GM18907 (cell line): Measurements from ENCODE around the gene LHFPL6.

Experiments used
- ATAC-seq: cut with Tn5 transposase; IDR thresholded peaks from one replicate; pipeline ENCODE4 v1.9.1; 2021; ENCODE audit warnings: mild to moderate bottlenecking, moderate library complexity; ENCODE audit not compliant: unreplicated experiment

LHFPL6 gene

DNA sequence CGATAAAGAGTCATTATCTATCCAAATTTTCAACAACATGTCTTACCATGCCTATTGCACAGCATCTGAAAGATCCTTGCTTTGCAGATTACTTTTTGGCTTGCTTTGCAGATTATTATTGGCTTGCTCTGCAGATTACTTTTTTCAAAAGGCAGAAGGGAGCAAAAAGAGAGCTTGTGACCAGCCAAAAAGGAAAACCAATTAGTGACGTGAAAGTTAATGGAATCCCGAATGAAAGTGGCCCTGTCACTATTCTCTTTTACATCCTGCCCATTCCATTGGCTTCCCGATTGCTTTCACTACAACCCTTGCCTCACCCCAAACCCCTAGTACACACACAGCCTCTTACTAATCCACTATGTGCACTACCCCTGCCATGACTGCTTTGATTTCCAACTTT, 81.3 kb downstream of the LHFPL6 start:
- no peak for ATAC-seq

DNA sequence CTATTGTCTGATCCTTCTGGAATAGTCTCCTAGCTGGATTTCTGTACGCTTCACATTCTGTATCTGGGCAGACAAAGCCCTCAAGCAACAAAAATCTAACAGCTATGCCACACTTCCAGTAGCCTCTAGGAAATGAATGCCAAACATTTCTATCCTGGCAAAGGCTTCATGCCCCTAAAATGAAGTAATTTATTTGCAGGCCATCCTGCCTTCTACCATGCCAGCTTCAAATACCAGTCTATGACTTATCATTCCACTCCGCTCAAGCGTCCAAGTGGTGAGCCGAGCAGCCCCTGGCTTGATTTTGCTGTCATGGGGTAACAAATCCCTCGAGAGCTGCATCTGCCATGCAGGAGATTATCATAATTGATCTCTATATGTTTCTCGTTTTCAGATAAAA, 86.9 kb downstream of the LHFPL6 start:
- ATAC-seq, result no peak

DNA sequence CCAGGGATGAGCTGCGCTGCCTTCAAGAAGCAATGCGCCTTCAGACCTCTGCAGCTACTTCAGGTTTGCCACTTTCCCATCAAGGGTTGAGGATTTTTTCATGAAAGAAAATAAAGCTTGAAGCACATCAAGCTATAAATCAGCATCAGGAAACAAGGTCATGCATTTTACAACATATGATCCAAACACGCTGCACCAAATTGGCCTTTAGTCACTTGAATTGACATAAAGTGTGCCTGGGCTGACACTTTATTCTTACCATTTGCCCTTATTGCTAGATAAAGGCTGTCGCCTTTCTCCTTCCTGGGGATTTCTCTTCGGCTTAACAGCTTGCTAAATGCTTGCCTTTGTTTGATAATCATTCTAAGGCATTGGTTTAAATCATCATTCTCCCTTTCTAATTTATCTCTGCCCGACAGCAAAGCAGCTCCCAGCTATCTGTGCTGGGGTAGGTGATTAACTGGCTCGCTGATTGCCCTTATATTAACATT, 87.7 kb downstream of the LHFPL6 start:
- no peak for ATAC-seq

DNA sequence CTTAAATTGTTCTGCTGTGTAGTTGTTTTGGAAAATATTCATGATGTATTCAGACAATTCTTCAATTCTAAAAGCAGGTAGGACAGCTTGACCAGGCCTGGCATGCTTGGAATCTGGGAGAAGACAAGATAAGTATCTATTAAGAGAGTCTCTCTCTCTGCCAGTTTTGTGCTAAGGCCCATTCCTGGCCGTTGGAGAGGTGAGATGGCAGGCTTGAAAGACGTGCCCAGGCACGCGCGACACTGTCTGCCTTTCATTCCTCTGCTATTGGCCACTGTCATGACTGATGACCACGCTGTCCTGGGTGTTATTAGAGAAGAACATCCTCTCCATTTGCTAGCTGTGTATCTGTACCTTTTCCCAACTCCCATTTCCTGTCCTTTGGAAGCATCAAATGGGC, 90.3 kb downstream of the LHFPL6 start:
- no peak for ATAC-seq

DNA sequence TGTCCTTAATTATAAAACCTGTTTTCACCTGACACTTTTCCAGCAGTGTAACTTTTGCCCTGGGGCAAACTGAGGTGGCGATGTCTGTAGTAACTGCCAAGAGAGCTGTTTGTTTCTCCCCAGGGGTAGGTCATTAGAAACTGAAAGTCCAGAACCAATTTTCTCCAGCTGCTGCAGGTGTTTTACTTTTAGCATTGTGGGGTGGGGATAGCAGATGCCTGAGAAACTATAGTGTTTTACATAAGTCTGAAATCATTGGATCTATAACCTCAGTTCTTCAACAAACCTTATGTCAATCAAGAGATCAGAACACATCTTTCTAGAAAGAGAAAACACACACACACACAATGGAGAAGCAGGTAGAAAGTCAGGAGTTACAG, 92.7 kb downstream of the LHFPL6 start:
- peak; percentile 95 for ATAC-seq

DNA sequence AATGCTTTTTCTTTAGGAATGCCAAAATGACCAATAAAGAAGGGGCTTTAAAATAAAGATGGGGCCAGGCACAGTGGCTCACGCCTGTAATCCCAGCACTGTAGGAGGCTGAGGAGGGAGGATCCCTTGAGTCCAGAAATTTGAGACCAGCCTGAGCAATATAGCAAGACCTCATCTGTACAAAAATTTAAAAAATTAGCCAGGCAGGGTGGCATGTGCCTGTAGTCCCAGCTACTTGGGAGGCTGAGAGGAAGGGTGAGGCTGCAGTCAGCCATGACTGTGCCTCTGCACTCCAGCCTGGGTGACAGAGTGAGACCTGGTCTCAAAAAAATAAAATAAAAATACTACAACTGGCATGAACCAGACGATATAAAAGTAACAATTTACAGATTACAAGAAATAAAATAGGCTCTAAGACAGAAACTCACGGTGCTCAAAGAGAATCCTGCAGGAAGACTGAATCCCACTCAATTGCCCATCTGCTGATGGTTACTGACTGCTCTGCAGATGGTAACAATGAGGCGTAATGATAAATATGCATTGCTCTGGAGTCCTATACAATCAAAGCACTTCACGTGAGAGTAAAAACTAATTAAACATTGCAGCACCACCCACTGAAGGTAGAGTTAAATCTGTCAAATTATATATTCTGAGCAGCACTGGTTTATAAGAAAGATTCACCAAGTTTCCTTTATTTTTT, 93.2 kb downstream of the LHFPL6 start:
- peak; percentile 21 for ATAC-seq

DNA sequence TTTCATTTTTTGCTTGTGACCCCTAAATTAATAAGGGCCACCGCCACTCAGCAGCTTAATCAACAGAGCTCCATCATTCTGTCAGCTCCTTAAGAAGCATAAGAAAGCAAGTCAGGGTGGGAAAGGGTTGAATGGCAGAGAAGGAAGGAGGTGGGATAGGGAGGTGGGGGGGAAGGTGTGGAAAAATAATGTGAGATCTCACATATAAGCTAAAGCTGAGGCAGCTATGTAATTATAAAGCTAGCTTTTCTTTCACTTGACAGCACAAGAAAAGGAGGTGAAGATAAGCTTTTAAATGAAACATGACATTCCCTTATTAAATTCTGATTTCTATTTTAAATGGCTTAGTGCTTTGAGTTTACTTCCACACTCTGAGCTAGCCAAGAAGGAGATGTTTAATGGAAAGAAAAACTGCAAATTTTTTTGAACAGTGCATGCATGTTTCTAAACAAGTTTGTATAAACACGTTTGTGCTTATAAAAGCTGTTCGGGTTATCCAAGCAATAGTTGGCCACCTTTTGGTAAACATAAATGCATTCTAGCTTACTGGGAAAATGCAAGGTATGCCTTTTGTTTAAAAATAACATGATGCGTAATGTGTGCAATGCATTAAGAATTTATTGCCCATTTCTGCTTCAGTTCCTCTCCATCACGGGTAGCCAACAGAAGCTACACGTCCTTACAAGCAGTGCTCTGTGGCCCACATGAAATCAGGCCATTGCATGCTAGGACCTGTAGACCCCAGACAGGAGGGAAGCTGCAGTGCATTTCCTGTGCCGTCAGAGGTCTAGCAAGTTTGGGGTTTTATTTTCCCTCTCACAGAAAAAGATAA, 96.2 kb downstream of the LHFPL6 start:
- ATAC-seq, result no peak

DNA sequence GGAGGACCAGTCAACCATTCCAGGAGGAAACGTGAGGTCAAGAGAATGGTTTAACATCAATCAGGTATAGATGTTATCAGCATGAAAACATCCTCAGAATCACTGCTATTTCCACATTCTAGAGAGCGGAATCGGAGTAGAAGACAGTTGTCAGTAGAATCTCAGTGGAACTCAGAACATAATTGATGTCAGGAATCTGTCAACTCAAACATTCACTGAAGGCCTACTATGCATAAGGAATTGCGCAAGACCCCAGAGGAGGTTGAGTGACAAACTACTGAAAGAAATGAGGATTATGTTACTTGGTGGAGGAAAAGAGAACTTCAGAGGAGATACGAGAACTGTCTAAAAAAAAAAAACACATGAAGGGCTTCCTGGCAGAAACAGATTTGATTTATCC, 97.8 kb downstream of the LHFPL6 start:
- no peak for ATAC-seq

DNA sequence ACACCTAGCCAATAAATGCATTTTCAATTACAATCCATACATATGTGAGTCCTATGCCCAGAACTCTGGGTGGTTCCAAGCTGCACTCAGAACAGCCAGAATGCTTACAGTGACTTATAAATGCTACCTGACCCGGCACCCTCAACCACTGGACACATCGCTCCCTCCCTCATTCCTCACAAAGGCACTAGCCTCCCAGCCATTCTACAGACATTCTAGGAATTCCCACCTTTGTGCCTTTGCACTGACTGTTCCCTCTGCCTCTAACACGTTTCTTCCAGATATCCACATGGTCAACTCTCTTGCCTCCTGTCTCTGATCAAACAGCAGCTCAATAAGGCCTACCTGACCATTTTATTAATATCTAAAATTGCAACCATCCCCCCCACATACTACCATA, 99.9 kb downstream of the LHFPL6 start:
- ATAC-seq, result no peak

DNA sequence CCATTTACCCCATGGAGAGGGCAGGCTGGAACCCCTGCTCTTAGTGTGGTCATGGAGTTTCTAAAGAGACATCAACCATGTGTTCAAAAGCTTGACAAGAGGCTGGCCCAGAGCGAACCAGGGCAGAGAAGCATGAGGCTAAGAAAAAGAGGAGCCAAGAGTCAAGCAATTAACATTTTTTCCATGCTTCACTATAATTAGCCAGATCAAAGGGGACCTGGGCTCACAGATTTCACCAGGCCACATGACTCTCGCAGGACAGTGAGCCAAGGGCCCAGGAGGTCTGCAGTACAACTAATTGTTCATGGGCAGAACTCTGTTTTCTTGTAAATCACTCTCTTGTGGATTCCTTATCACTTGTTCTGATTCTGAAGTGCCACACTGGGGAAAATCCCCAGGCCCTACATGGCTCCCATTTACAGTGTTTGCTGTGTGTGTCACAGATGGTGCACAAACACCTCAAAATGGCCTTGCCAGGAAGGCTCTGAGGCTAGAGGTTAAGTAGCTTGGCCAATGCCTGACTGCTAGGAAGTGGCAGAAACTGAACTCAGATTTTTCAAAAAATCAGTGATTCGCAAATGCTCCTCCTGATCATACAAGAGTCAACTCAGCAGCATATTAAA, 101.2 kb downstream of the LHFPL6 start:
- no peak for ATAC-seq

DNA sequence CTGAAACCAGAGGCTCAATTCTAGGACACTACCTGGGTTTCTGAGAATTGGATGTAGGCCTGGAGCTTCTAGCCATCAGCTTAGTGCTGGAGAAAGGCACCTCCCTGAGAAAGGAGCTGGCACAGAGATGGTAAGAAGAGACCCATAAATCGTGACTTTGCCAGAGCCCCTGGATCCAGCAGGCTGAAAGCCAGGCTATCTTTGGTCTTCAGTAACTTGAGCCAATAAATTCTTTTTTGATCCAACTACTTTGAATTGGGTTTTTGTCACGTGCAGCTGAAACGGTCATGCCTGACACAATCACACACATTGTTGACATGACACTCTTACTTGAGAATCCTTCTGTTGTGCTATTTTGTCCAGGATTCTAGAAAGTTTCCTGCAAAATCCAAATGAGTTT, 103.4 kb downstream of the LHFPL6 start:
- no peak for ATAC-seq

DNA sequence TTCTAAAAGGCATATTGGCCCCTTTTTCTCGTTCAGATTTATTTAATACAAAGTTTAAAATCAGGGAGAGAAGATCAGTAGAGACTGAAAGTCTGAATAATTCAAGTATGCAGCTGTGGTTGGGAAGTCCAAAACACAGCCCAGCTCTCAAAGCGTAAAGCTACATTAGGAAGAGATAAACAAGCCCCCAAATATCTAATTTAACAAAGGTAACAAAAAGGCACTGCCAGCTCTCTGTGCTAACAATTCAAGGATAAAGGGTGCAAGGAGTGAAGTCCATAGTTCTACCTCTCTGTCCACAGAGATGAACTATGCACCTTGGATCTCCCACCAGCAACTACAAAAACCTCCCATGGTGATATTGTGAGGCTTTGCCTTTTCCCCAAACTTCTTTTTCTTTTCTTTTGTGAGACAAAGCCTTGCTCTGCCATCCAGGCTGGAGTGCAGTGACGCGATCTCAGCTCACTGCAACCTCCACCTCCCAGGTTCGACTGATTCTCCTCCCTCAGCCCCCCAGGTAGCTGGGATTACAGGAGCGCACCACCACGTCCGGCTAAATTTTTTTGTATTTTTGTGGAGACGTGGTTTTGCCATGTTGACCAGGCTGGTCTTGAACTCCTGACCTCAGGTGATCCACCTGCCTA, 104.4 kb downstream of the LHFPL6 start:
- no peak for ATAC-seq

DNA sequence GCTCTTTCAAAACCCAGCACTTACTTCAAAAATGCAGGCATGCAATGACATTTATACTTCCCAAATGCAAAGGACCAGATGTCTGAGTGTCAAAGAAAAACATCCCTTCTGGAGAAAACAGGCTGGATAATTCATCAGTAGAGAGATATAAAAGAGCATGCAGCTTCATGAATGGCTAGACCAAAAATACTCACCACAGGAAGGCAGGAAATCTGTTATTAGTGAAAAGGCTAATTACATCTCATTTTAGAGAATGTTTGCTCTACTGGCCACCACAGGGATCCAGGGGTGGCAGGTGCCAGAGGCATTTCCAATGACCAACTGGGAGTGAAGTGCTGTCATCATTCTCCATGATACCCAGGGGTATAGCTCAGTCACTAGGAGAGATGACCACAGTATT, 106.5 kb downstream of the LHFPL6 start:
- no peak for ATAC-seq

DNA sequence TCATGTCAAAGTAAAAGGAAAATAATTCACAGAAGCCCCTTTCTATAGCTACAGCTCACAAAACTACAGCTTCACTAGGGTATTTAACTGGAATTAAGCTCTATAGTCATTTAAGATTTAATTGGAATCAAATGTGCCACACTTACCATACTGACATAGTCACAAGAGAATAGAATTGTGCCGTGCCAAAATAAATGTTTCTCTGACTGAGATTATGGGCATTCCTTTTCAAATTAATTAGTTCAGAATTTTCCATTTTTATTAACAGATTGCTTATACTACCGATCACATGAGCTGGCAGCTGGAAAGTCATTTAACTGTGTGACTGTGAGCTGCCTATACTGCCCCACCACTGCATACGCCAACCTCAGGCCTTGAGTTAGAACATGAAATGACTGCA, 108.4 kb downstream of the LHFPL6 start:
- no peak for ATAC-seq

DNA sequence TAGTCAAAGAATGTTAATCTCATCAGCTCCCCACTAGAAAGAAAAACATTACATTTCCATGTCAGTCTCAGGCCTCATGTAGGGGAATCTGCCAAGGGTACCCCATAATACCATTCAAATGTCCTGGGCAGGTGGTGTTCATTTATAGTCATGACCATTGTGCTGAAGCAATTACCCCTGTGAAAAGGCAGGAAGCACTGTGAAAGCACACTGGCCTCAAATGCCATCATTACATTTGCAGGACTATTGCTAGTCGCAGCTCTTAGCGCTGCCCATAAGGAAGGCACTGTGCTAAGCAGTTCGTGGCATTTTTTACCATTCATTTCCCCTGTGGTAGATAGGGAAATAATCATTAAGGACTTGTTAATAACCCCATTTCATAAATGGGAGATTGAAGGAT, 109.0 kb downstream of the LHFPL6 start:
- ATAC-seq, result no peak

DNA sequence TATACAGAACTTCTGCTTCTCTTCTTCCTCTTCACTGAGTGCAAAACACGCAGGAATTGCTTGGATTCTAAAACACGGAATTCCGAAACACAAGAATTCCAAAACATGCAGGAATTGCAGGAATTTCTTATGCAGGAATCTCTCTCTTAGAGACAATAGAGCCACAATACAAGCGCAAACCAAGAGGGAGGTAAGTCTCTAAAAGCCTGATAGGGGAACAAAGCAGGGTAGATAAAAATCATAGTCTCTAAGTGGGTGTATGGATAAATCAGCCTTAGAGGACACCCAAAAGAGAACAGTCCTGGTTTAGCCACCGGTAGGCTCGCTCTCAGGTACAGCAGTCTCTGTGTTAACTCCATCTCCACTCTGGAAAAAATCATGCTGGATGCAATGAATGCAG, 112.9 kb downstream of the LHFPL6 start:
- ATAC-seq, result no peak

DNA sequence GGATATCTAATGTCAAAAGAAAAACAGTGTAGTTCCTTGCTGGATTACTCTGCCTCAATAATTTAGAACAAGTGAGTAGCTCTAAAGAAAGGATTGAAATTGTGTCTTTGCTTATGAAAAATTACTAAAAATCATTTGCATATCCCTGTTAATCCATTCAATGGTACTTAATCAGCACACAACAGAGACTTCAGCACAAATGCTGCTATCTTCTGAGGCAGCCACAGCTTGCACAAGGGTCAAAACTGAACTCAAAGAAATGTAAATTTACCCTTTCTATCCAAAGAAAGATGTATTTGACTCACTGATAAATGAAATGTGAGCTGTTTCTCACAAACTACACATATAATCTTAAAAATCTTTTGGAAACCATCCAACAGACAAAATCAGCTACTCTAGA, 116.2 kb downstream of the LHFPL6 start:
- no peak for ATAC-seq

DNA sequence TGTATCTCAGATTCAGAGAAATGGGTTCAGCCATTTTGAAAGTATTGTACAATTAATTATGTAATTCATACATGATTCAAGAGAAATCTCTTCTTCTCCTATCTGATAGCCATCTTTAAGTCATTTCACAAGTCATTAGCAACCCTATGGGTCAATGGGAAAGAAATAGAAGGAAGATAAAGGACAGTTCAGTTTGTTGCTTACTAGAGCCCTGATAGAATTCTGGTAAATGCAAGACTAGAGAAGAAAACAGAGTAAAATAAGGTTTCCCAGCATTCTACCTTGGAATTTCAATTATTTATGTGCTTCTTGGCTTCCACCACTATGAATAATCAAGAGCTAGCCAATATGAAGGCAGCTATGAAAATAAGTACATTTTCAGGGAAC, 117.7 kb downstream of the LHFPL6 start:
- no peak for ATAC-seq

DNA sequence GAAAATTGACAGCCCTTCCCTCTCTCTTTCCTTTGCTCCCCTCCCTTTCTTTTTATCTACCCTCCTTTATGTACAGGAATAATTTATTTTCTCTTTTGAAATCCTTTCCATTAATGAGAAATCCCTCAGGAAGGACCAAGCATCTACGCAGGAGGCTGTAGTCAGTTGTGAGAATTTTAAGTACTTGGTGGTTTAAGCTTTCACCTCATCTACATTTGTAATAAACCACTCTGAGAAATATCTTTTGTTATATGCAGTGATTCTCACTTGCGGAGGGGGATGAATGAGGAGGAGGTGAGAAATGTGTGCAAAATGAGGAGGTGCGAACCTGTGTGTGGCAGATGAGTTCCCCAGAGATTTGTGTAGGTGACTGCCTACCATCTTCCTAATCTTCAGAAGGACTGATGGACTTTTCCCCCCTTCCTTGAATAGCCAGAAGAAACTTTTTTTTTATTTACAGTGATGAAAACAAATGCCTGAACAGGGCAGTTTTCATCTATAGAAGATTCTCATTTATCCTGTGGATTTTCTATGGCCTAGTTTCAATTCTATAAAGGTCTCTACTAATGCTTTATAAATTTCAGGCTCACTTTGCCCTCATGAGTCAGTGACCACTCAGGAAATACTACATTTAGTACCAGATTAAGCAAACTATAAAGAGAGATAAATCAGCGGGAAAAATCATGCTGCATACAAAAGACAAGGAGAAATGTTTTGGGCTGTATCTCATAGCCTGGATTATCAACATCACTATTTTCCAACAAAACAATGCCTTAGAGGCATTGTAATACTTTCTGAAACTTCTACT, 118.3 kb downstream of the LHFPL6 start:
- no peak for ATAC-seq

DNA sequence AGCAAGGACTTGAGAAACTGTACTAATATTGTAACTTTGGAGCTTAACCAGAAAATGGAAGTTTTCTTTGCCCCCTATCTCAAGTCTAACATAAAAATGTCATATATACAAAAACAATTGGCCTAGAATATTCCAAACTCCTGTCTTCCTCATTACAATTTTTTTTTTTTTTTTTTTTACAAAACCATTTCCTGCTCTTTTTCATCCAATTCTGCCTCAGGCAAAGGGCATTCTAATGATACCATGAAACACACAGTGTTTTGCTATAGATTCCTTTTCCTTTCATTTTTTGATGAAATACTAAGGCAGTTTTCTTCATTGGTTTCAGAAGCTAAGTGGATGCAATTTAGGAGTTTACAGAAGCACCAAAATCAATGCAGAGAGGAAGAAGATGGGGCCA, 119.7 kb downstream of the LHFPL6 start:
- no peak for ATAC-seq

DNA sequence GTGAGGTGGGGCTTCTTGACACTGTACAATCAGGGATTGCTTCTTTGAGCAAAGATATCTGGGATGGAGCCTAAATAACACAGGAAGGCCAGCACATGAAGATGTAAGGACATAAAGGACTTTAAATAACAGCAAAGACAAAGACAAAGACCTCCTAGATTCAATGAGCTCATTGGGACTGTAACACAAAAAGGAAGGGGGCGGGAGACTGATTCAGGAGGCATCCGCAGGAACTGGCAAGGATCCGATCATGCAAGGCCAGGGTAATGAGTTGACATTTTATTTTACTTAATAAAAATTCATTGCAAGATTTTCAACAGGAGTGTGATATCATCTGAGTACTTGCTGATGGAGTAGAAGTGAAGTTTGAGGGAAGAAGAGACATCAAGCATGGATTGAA, 121.5 kb downstream of the LHFPL6 start:
- ATAC-seq, result no peak
